Astrocyte of the hippocampus (primary cell): ENCODE measurements around the gene AOPEP.
"Not testable (repeated sequence)": the region's sequence is repeated elsewhere in the genome, so short reads cannot be mapped to it uniquely, and the experiment has no call there.

Experiments
- DNase-seq: peaks from one replicate; pipeline ENCODE4 v3.0.0; 2011; ENCODE audit warnings: low read depth, low spot score

The AOPEP gene

GRCh38 chr9:94812343-94812742 is 85.8 kb downstream of the AOPEP start:
- DNase-seq, result peak; percentile 91

- DNase-seq, result no peak
Observed at GRCh38 chr9:94813379-94813778, 86.9 kb downstream of the AOPEP start.

- DNase-seq, result no peak
Observed at GRCh38 chr9:94817291-94818177, 91.0 kb downstream of the AOPEP start.

- no peak for DNase-seq
Observed at GRCh38 chr9:94818178-94818541, 91.7 kb downstream of the AOPEP start.

GRCh38 chr9:94819161-94819687 is 92.7 kb downstream of the AOPEP start:
- DNase-seq, result no peak

- DNase-seq, result no peak
Observed at GRCh38 chr9:94821098-94821887, 94.8 kb downstream of the AOPEP start.

- peak; percentile 45 for DNase-seq
Observed at GRCh38 chr9:94822273-94822672, 95.8 kb downstream of the AOPEP start.

GRCh38 chr9:94823710-94824109 is 97.2 kb downstream of the AOPEP start:
- DNase-seq, result no peak

- no peak for DNase-seq
Observed at GRCh38 chr9:94824411-94824810, 97.9 kb downstream of the AOPEP start.

GRCh38 chr9:94824913-94825610 is 98.6 kb downstream of the AOPEP start:
- DNase-seq, result no peak

- DNase-seq, result no peak
Observed at GRCh38 chr9:94825611-94825958, 99.1 kb downstream of the AOPEP start.

- DNase-seq, result no peak
Observed at GRCh38 chr9:94826044-94826443, 99.5 kb downstream of the AOPEP start.

- DNase-seq, result peak; percentile 63
Observed at GRCh38 chr9:94826644-94827410, 100.3 kb downstream of the AOPEP start.

- DNase-seq, result peak; percentile 45
Observed at GRCh38 chr9:94827584-94828304, 101.2 kb downstream of the AOPEP start.

GRCh38 chr9:94829380-94830070 is 103.0 kb downstream of the AOPEP start:
- no peak for DNase-seq

- not testable (repeated sequence) for DNase-seq
Observed at GRCh38 chr9:94830071-94830604, 103.6 kb downstream of the AOPEP start.

GRCh38 chr9:94833802-94834201 is 107.3 kb downstream of the AOPEP start:
- no peak for DNase-seq

- no peak for DNase-seq
Observed at GRCh38 chr9:94837404-94837803, 110.9 kb downstream of the AOPEP start.

- no peak for DNase-seq
Observed at GRCh38 chr9:94839398-94839797, 112.9 kb downstream of the AOPEP start.

GRCh38 chr9:94840738-94841137 is 114.2 kb downstream of the AOPEP start:
- DNase-seq, result no peak
